Thymus (tissue), 11 donors: ENCODE data around the gene BTN1A1. TPM values are rescaled to one million over a fixed set of nuclear protein-coding genes. Genes with fewer than 3 reads are reported as not detected.
"Not testable (repeated sequence)": the region's sequence is repeated elsewhere in the genome, so short reads cannot be mapped to it uniquely, and the experiment has no call there.

Experiments
- DNase-seq, 9 donors: peaks; one replicate each; pipeline ENCODE4 v3.0.0-alpha.2; 2013; ENCODE audit warnings: low spot score in 9 of 9, low read depth in 6 of 9, missing footprints in 1 of 9
- H3K27ac ChIP-seq, 2 donors: one replicate each; pipeline ENCODE4 v1.5.1; 2013; ENCODE audit warnings: control low read depth in 1 of 2, low read depth in 1 of 2, low read length in 1 of 2, mild to moderate bottlenecking in 1 of 2, moderate library complexity in 1 of 2
- H3K27me3 ChIP-seq, 2 donors: one replicate each; pipeline ENCODE4 v1.5.1; 2013; ENCODE audit warnings: low read length in 1 of 2; ENCODE audit not compliant: control insufficient read depth in 2 of 2, insufficient read depth in 1 of 2
- H3K36me3 ChIP-seq, 2 donors: one replicate each; pipeline ENCODE4 v1.5.1; 2013; ENCODE audit warnings: low read length in 1 of 2, mild to moderate bottlenecking in 1 of 2, moderate library complexity in 1 of 2; ENCODE audit not compliant: control insufficient read depth in 2 of 2, insufficient read depth in 2 of 2
- H3K4me1 ChIP-seq, 2 donors: one replicate each; pipeline ENCODE4 v1.5.1; 2013; ENCODE audit warnings: low read length in 2 of 2; ENCODE audit not compliant: control insufficient read depth in 2 of 2, insufficient read depth in 2 of 2
- H3K4me3 ChIP-seq, 2 donors: one replicate each; pipeline ENCODE4 v1.5.1; 2013; ENCODE audit warnings: low read length in 2 of 2, control low read depth in 1 of 2, mild to moderate bottlenecking in 1 of 2
- H3K9me3 ChIP-seq, 2 donors: one replicate each; pipeline ENCODE4 v1.5.1; 2013; ENCODE audit warnings: low read length in 1 of 2, mild to moderate bottlenecking in 1 of 2; ENCODE audit not compliant: control insufficient read depth in 2 of 2, insufficient read depth in 1 of 2
- WGBS: extraction: QIAGEN DNeasy Blood & Tissue Kit; methylation state at CpG from one replicate; pipeline ENCODE4 v1.1.7; 2013; 5-methylcytosine and 5-hydroxymethylcytosine counted together
- polyA plus RNA-seq: library from polyadenylated mRNA; stranded (reverse); fragments of 200-250 nt; gene quantifications from one replicate; pipeline ENCODE4 v1.2.3, GENCODE V29; 2013
- total RNA-seq: library from RNA; stranded (reverse); fragments of 120-200 nt; gene quantifications from one replicate; pipeline ENCODE4 v1.2.4, GENCODE V29; 2013
- donor health status: healthy.

BTN1A1 gene
- total and polyA plus RNA-seq, 2 donors, result 0.14 to 0.16 TPM

GRCh38 chr6:26461353-26461752, 38.8 kb upstream of the BTN1A1 start:
- H3K4me1 ChIP-seq, result peaks cover 19 to 28% of the 10 kb centered on the region in 2 donors

GRCh38 chr6:26464014-26464413, 36.1 kb upstream of the BTN1A1 start:
- no peak for DNase-seq
- 95% methylated on average over 4 of the region's 4 CpGs for WGBS
- peaks cover 13 to 20% of the 10 kb centered on the region in 2 donors for H3K4me1 ChIP-seq
- H3K27ac ChIP-seq, result no peak overlapping the region
- H3K9me3 ChIP-seq, result no peaks in the 10 kb centered on the region
- H3K27me3 ChIP-seq, result no peaks in the 10 kb centered on the region
- no peak overlapping the region for H3K4me3 ChIP-seq
- peaks cover 78 to 89% of the 10 kb centered on the region in 2 donors for H3K36me3 ChIP-seq

More at GRCh38 chr6:26461353-26461752, 38.8 kb upstream of the BTN1A1 start:
- not testable (repeated sequence) for H3K27ac ChIP-seq, H3K27me3 ChIP-seq, DNase-seq, H3K4me3 ChIP-seq, H3K9me3 ChIP-seq
- peaks cover 52 to 64% of the 10 kb centered on the region in 2 donors for H3K36me3 ChIP-seq
- 79% methylated on average over 5 of the region's 5 CpGs for WGBS

GRCh38 chr6:26464416-26465131, 35.5 kb upstream of the BTN1A1 start:
- no peak overlapping the region for H3K27ac ChIP-seq

GRCh38 chr6:26465776-26466175, 34.3 kb upstream of the BTN1A1 start:
- peaks cover 3 to 7% of the 10 kb centered on the region in 2 donors for H3K4me1 ChIP-seq
- WGBS, result 97% methylated on average over 3 of the region's 3 CpGs

More at GRCh38 chr6:26464416-26465131, 35.5 kb upstream of the BTN1A1 start:
- H3K4me3 ChIP-seq, result no peak overlapping the region
- peaks cover 78 to 90% of the 10 kb centered on the region in 2 donors for H3K36me3 ChIP-seq
- no peak for DNase-seq
- peaks cover 10 to 15% of the 10 kb centered on the region in 2 donors for H3K4me1 ChIP-seq
- no peaks in the 10 kb centered on the region for H3K27me3 ChIP-seq
- H3K9me3 ChIP-seq, result no peaks in the 10 kb centered on the region
- WGBS, result 98% methylated on average over 7 of the region's 7 CpGs

GRCh38 chr6:26468829-26469228, 31.3 kb upstream of the BTN1A1 start:
- no peak for DNase-seq
- Histone ChIP-seq H3K27ac (no peak overlapping the region), H3K27me3 (no peaks in the 10 kb centered on the region), H3K9me3 (peaks cover 3 to 5% of the 10 kb centered on the region in 2 donors), H3K4me3 (no peak overlapping the region), H3K36me3 (peaks cover 54 to 61% of the 10 kb centered on the region in 2 donors), H3K4me1 (peaks cover 0 to 2% of the 10 kb centered on the region in 2 donors)
- 97% methylated on average over 2 of the region's 2 CpGs for WGBS

More at GRCh38 chr6:26465776-26466175, 34.3 kb upstream of the BTN1A1 start:
- DNase-seq, result no peak
- H3K27me3 ChIP-seq, result no peaks in the 10 kb centered on the region
- H3K4me3 ChIP-seq, result no peak overlapping the region
- H3K27ac ChIP-seq, result no peak overlapping the region
- H3K36me3 ChIP-seq, result peaks cover 76 to 79% of the 10 kb centered on the region in 2 donors
- no peaks in the 10 kb centered on the region for H3K9me3 ChIP-seq

GRCh38 chr6:26470643-26471042, 29.5 kb upstream of the BTN1A1 start:
- 96% methylated on average over 4 of the region's 4 CpGs for WGBS
- H3K36me3 ChIP-seq, result peaks cover 36 to 45% of the 10 kb centered on the region in 2 donors

GRCh38 chr6:26471970-26472369, 28.1 kb upstream of the BTN1A1 start:
- no peak for DNase-seq
- H3K36me3 ChIP-seq, result peaks cover 22 to 32% of the 10 kb centered on the region in 2 donors
- no peak overlapping the region for H3K4me3 ChIP-seq
- peaks cover 9 to 23% of the 10 kb centered on the region in 2 donors for H3K4me1 ChIP-seq
- H3K9me3 ChIP-seq, result peaks cover 3 to 5% of the 10 kb centered on the region in 2 donors
- H3K27ac ChIP-seq, result no peak overlapping the region
- H3K27me3 ChIP-seq, result no peaks in the 10 kb centered on the region

More at GRCh38 chr6:26470643-26471042, 29.5 kb upstream of the BTN1A1 start:
- Histone ChIP-seq H3K4me3 (no peak overlapping the region), H3K9me3 (peaks cover 3 to 5% of the 10 kb centered on the region in 2 donors), H3K27me3 (no peaks in the 10 kb centered on the region), H3K27ac (no peak overlapping the region), H3K4me1 (peaks cover 9 to 18% of the 10 kb centered on the region in 2 donors)
- DNase-seq, result no peak

GRCh38 chr6:26472549-26473290, 27.4 kb upstream of the BTN1A1 start:
- DNase-seq, result peak in 1 of 9 donors; percentile 39
- Histone ChIP-seq H3K27ac (peak overlapping the region; percentile 69 to 100), H3K9me3 (peaks cover 3 to 5% of the 10 kb centered on the region in 2 donors), H3K4me3 (no peak overlapping the region), H3K4me1 (peaks cover 9 to 27% of the 10 kb centered on the region in 2 donors), H3K27me3 (no peaks in the 10 kb centered on the region), H3K36me3 (peaks cover 16 to 24% of the 10 kb centered on the region in 2 donors)
- WGBS, result 99% methylated on average over 4 of the region's 4 CpGs

GRCh38 chr6:26473429-26473757, 26.7 kb upstream of the BTN1A1 start:
- Histone ChIP-seq H3K4me3 (peak overlapping the region; percentile 61 to 67), H3K27ac (peak overlapping the region; percentile 98 to 100), H3K27me3 (no peaks in the 10 kb centered on the region), H3K9me3 (peaks cover 3 to 5% of the 10 kb centered on the region in 2 donors), H3K36me3 (peaks cover 9 to 18% of the 10 kb centered on the region in 2 donors), H3K4me1 (peaks cover 9 to 29% of the 10 kb centered on the region in 2 donors)
- DNase-seq, result no peak
- WGBS, result 94% methylated on average over 1 of the region's 1 CpG
